ENCODE data around the gene RNF150. TPM values are rescaled to one million over a fixed set of nuclear protein-coding genes. Genes with fewer than 3 reads are reported as not detected.

RNF150 gene
- total RNA-seq, 4 donors from 2014 or later: 9.7 to 58.2 (median 36.6) TPM

DNA sequence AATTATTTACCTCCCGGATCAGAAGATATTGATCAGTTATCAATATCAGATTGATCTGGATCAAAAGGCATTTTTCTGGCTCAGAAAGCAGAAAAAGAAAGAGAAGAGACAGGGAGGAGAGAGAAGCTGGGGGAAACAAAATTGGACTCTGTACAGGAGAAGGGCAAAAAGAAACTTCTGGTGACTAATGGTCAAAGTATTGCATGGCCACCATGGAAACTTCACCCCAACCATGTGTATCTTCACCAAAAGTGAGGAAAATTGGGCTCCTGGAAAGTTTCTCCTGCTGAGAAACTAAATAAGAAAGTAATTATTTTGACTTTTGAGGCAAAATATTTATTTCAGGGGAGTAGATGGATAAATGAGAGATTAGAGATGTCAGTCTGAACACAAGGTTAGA lies 33.9 kb downstream of the RNF150 start:
- intact Hi-C loops (cut with DNase I; ENCODE audit: low total_unique reads): no loop called here
- Histone ChIP-seq H3K4me3 (no peak overlapping the region), H3K27me3 (no peaks in the 10 kb centered on the region), H3K9me3 (no peaks in the 10 kb centered on the region), H3K36me3 (no peaks in the 10 kb centered on the region), H3K4me1 (no peaks in the 10 kb centered on the region), H3K27ac (no peak overlapping the region)
- DNase-seq: no peak
- TF ChIP-seq POLR2A (IDR thresholded peaks at IDR 0.05): no peak
- TF ChIP-seq, protein P1, sequence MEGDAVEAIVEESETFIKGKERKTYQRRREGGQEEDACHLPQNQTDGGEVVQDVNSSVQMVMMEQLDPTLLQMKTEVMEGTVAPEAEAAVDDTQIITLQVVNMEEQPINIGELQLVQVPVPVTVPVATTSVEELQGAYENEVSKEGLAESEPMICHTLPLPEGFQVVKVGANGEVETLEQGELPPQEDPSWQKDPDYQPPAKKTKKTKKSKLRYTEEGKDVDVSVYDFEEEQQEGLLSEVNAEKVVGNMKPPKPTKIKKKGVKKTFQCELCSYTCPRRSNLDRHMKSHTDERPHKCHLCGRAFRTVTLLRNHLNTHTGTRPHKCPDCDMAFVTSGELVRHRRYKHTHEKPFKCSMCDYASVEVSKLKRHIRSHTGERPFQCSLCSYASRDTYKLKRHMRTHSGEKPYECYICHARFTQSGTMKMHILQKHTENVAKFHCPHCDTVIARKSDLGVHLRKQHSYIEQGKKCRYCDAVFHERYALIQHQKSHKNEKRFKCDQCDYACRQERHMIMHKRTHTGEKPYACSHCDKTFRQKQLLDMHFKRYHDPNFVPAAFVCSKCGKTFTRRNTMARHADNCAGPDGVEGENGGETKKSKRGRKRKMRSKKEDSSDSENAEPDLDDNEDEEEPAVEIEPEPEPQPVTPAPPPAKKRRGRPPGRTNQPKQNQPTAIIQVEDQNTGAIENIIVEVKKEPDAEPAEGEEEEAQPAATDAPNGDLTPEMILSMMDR (IDR thresholded peaks at IDR 0.05): no peak

- Histone ChIP-seq H3K9me3 (no peaks in the 10 kb centered on the region), H3K4me1 (no peaks in the 10 kb centered on the region), H3K4me3 (no peak overlapping the region), H3K36me3 (no peaks in the 10 kb centered on the region), H3K27ac (no peak overlapping the region), H3K27me3 (no peaks in the 10 kb centered on the region)
- TF ChIP-seq POLR2A (IDR thresholded peaks at IDR 0.05): no peak
- TF ChIP-seq, protein P1 (IDR thresholded peaks at IDR 0.05): no peak
- DNase-seq: no peak
- intact Hi-C loops (cut with DNase I; ENCODE audit: low total_unique reads): no loop called here
These were observed 35.1 kb downstream of the RNF150 start for GRCh38 chr4:141098163-141098562.

DNA sequence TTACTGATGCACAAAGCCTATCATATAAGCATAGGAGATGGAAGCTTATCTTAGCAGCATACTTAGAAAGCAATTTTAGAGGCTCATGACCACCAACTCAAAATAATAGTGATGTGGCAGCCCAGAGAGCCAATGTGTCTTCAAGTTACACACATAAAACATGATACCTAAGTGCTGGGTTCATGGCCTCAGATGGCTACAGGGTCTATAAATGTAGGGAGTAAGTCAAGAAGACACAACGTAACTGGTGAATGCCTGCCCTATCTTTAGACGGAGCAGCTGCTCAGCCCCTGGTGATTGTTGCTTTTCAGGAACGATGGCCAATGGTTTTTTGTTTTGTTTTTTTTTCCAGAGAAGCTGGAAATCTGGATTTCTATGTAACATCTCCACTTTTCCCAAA lies 42.8 kb downstream of the RNF150 start:
- no peak overlapping the region for H3K4me3 ChIP-seq
- intact Hi-C loops (cut with DNase I; ENCODE audit: low total_unique reads): no loop called here
- H3K27me3 ChIP-seq: no peaks in the 10 kb centered on the region
- DNase-seq: no peak
- no peak overlapping the region for H3K27ac ChIP-seq
- H3K9me3 ChIP-seq: no peaks in the 10 kb centered on the region
- no peaks in the 10 kb centered on the region for H3K36me3 ChIP-seq
- TF ChIP-seq POLR2A (IDR thresholded peaks at IDR 0.05): no peak
- TF ChIP-seq, protein P1 (IDR thresholded peaks at IDR 0.05): no peak
- no peaks in the 10 kb centered on the region for H3K4me1 ChIP-seq

- Histone ChIP-seq H3K36me3 (no peaks in the 10 kb centered on the region), H3K27me3 (no peaks in the 10 kb centered on the region), H3K27ac (no peak overlapping the region), H3K4me3 (no peak overlapping the region), H3K4me1 (peaks cover 0 to 9% of the 10 kb centered on the region in 2 donors), H3K9me3 (no peaks in the 10 kb centered on the region)
- no peak for TF ChIP-seq POLR2A (IDR thresholded peaks at IDR 0.05)
- TF ChIP-seq, protein P1 (IDR thresholded peaks at IDR 0.05): no peak
- intact Hi-C loops (cut with DNase I; ENCODE audit: low total_unique reads): no loop called here
- DNase-seq: no peak
These were observed 51.3 kb downstream of the RNF150 start for GRCh38 chr4:141081921-141082395.

- no peak overlapping the region for H3K4me3 ChIP-seq
- intact Hi-C loops (cut with DNase I; ENCODE audit: low total_unique reads): no loop called here
- H3K9me3 ChIP-seq: no peaks in the 10 kb centered on the region
- TF ChIP-seq, protein P1 (IDR thresholded peaks at IDR 0.05): no peak
- no peak for TF ChIP-seq POLR2A (IDR thresholded peaks at IDR 0.05)
- no peak for DNase-seq
- H3K4me1 ChIP-seq: peaks cover 0 to 9% of the 10 kb centered on the region in 2 donors
- H3K36me3 ChIP-seq: no peaks in the 10 kb centered on the region
- H3K27ac ChIP-seq: peak overlapping the region in 1 of 2 donors; percentile 7
- no peaks in the 10 kb centered on the region for H3K27me3 ChIP-seq
These were observed 52.6 kb downstream of the RNF150 start for GRCh38 chr4:141080668-141081067.

Data from uterus (tissue), 4 donors.